GM19023 (cell line): ENCODE measurements around the gene ACYP2.
"Not testable (repeated sequence)": the region's sequence is repeated elsewhere in the genome, so short reads cannot be mapped to it uniquely, and the experiment has no call there.

Experiments
- ATAC-seq: cut with Tn5 transposase; IDR thresholded peaks from one replicate; pipeline ENCODE4 v1.9.1; 2021; ENCODE audit warnings: mild to moderate bottlenecking, moderate library complexity; ENCODE audit not compliant: unreplicated experiment

ACYP2 gene

DNA sequence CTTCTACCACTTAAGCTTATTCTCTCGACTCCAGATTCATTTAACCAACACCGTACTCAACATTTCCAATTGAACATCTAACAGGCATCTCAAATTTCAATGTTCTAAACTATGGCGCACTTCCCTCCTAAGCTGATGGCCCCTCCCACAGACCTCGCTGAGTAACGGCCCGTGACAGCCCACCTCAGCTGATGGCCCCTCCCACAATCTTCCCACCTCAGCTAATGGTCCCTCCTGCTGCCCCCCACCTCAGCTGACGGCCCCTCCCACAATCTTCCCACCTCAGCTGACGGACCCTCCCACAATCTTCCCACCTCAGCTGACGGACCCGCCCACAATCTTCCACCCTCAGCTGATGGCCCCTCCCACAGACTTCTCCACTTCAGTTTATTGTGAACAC is 197.7 kb downstream of the ACYP2 start:
- ATAC-seq: no peak

DNA sequence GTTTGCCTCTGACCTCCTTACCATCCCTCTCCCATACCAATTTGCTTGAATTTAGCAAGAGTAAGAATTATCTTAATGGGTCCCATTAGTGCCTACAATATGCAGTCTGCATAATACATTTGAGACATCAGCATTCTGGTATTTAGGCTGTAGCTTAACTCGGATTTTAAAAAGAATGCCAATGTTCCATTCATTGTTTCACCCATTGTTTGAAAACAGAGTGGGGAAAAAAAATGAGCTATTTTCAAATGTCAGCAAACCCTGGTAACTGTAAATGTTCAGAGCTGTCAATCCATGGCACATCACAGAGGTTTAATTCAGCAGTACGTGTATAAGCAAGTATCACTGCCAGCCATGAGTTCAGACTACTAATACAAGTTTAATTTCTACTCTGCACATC is 202.6 kb downstream of the ACYP2 start:
- no peak for ATAC-seq

DNA sequence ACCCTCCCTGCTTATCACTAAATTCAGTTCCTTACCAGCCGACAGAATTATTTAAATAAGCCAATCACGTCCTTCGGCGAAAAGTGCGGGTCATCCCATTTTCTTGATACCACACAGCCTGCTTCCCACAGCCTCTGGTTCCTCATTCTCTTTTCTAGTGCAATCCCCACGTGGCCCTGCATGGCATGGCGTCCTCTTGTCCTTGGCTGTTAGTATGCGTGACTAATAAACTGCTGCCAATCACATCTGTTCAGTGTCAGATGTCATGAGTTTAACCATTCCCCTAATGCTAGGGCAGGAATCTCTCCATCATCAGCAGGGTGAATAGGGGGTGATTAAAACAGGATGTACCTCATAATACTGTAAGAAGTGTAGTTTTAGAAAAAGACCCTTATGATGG is 203.4 kb downstream of the ACYP2 start:
- ATAC-seq: no peak

DNA sequence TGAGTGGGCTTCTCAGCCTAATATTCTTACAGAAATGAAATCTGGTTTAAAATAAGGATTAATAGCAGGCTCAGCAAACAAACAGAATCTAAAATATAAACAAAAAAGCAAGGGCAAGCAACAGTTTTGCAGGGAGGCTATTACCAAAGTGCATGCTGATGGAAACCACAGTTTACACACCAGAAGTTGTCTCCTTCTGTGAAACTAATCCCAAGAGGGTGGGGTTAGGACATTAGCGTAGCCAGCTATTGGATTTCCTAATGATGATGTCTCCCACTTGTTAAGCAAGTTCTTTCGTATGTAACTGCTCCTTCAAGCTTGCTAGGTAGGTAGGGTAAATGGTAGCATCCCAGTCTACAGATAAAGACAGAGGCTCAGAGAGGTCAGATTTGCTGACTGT is 205.6 kb downstream of the ACYP2 start:
- no peak for ATAC-seq

DNA sequence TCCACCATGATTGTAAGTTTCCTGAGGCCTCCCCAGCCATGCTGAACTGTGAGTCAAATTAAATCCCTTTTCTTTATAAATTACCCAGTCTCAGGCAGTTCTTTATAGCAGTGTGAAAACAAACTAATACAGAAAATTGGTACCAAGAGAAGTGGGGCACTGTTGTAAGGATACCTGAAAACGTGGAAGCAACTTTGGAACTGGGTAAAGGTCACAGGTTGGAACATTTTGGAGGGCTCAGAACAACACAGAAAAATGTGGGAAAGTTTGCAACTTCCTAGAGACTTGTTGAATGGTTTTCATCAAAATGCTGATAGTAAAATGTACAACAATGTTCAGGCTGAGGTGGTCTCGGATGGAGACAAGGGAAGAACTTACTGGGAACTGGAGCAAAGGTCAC is 209.1 kb downstream of the ACYP2 start:
- ATAC-seq: not testable (repeated sequence)

DNA sequence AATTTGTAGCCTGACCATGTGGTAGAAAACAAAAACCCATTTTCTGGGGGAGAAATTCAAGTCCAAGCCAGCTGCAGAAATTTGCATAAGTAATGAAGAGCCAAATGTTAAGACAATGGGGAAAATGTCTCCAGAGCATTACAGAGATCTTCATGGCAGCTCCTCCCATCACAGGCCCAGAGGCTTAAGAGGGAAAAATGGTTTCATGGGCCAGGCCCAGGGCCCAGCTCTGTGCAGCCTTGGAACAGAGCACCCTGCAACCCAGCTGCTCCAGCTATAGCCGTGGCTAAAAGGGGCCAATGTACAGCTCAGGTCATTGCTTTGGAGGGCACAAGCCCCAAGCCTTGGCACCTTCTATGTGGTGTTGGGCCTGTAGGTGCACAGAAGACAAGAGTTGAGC is 209.7 kb downstream of the ACYP2 start:
- no peak for ATAC-seq

DNA sequence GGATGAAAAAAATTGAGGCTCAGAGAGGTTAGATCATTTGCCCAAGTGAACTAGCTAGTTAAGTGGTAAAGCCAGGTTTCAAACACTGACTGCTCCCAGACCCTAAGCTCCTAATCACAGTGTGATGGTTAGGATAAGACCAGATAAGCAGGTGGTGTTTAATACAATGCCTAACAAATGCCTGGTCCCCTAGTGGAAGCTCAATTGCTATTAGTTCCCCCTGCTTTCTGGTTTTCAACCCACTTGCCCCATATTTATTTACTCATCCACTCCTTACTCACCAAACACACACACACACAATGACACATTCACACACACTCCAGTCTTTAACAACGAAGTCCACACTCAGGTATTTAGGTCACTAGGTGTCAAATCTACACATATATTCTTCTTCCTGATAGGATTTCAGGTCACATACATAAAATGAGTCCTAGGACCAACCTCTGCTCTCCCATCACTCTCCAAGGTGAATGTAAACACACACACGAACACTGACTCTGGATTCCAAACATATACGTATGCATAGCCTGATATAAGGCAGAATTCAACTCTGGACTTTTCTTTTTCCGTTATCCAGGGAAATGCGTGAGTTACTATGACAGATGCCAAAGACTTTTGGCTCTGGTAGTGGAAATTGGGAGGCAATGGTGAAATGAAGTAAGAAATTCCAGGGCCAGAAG is 214.2 kb downstream of the ACYP2 start:
- no peak for ATAC-seq

DNA sequence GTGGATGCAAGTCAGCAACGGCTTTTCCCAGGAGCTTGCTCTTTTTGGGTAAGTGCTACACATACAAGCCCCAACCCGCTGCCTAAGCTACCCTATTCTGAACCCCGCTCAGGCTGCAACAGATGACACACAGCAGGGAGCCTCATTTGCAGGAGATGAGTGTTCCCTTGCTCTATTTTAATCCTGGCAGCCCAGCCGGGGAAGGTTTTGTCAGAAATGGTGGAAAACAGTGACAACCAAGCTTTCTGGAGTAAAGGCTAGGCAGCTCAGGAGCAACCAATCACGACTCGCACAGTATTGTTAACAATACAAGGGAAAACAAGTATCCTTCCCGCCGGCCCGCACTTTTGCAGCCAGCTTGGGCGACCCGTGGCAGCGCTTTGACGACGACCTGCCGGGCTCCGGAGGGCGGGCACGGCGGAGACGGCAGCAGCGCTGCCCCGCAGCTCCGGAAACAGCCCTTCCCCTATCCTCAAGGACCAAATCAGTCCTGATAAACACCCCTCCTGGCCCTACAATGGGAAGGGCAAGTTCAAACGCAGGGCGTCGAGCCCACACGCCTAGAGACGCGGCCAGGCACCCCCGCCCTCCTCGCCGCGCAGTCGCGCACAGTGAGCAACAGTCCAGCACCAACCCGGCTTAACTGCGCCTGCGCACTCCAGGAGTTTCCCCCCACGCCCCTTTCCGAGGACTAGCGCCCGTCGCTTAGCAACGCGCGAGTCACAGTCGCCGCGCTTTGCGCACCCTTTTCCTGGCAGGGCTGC is 214.9 kb downstream of the ACYP2 start:
- peak; percentile 97 for ATAC-seq

DNA sequence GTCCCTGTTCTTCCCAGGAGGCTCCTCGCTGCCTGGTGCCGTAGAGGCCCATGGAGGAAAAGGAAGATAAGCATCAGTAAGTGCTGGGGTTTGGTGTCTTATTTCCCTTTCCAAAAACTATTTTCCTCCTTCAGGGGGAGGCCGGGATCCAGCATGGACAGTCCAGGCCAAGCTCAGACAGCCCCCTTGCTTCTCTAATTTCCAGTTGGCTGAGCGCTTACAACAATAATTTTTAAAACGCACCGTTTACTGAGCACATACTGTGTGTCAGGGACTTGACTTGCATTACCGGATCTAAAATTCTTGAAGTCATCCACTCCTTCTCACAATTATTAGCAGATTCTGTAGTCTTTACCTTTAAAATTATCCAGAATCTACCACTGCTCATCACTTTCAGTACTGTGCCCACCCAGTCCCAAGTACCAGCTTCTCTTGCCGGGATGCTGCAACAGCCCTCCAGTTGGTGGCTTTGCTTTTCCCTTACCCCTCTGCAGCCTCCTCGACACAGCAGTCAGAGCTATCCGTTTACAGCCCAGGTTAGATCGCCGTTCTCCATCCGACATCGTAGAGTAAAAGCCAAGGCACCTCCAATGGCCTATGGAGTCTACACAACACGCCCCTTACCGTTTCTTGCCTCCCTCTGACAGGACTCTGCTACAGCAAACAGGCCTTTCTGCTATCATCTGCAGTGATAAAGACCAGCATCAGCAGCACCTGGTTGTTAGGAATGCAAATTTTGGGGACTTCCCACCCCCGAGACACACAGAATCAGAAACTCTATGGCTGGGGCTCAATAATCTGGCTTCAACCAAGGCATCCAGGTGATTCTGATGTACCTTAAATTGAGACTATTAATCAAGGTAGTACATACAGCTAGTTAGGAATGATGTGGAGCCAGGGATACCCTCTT is 215.8 kb downstream of the ACYP2 start:
- no peak for ATAC-seq

DNA sequence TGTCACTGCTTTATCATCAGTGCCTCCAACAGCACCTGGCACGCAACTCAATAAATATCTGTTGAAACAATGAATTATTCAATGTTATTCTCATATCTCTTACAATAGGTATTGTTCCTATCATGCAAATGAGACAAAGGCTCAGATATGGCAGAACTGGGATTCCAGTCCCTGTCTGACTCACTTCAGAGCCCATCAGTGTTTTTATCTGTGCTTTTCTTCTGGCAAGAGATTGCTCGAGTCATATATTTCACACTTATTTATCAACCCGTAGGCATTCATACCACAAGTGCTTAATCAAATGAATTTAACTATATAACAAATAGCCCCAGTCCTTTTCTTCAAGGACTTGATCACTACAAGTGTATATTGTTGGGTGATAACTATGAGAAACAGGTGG is 217.0 kb downstream of the ACYP2 start:
- no peak for ATAC-seq

DNA sequence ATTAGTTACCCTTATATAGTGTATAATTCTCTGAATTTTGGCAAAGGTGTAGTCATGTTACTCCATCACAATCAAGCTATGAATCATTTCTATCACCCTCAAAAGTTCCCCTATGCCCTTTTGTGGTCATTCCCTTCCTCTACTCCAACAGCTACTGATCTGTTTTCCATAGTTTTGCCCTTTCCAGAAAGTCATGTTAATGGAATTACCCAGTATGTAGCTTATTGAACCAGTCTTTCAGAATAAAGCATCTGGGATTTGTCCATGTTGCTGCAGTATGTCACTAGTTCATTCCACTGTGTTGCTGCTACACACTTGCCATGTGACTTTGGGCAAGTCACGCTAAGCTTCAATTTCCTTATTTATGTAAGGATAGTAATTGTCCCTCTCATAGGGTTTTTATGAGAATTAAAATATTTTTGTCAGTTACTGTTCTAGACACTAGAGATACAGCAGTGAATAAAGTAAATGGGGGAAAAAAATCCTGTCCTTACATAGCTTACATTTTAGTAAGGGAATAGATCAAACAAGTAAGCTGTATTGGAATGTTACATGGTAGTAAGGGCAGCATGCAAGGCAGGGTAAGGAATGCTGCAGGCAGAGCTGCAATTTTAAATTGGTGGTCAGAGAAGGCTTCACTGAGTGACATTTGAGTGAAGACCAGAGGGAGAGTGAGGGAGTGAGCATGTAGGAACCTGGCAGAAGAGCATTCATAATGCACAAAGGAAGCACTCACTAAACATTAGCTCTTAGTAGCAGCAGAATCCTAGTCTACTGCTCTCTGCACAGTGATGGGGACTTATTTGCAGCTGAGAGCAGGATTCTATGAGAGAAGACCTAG is 220.9 kb downstream of the ACYP2 start:
- no peak for ATAC-seq

DNA sequence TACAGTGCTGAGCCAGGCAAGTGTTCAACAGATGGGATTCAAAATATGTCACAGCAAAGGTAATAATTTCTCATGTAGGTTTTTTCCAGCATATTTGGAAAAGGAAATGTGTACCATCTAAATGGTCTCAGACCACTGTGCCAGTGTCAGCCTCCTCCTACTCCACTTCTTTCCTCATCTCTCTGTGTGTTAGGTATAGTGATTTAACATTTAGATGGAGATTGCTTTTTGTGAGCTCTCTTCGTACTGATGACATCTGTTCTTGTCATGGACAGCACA is 221.5 kb downstream of the ACYP2 start:
- ATAC-seq: no peak

DNA sequence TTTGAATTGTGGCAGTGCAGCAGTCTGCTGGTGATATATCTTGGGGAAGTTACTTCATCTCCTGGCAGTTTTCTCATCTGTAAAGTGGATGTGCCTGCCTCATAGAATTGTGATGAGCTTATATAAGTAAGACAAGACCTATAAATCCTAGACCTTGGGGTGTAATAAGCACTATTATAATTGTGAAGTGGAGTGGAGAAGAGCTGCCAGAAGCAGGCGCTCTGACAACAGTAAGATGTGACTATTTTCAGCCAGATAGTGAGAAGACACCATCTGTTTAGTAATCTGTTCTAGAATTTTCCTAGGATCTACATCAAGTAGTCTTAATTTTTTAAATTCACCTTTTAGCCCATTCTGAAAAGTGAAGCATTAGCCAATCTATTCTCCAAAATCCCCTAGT is 226.2 kb downstream of the ACYP2 start:
- no peak for ATAC-seq

DNA sequence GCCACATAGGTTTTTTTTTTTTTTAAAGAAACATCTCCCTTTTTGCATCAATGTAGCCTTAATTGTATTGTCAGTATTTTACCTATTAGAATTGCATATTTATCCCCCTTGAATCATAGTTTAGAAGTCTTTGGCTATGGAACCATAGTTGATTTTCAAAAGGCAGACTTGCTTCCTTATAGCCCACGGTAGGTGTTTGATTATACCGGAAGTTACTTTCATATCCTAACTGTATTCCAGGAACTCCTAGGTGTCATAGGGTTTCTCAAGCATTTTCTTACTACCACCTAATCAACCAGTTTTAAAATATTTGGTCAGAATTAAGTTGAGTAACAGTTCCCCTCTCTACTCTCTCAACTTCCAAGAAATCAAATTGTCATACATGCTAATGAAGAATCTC is 227.2 kb downstream of the ACYP2 start:
- no peak for ATAC-seq

DNA sequence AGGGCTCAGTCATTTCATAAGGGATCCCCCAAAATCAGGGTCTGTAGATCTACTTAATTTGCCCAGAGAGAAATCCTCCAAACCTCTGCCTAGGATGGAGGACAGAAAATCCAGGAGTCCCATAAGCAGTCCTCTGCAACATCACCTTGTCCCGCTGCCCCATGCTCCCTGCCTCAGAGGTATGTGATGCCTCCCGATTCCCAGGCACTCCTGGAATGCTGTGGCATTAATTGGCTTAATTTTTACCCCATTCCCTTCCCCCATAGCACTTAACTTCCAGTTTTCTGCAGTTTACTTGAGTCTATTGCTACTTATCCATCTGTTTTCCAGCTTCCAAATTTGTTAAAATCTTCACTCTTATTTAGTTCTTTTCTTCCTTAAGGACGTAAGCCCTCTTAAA is 232.2 kb downstream of the ACYP2 start:
- no peak for ATAC-seq

DNA sequence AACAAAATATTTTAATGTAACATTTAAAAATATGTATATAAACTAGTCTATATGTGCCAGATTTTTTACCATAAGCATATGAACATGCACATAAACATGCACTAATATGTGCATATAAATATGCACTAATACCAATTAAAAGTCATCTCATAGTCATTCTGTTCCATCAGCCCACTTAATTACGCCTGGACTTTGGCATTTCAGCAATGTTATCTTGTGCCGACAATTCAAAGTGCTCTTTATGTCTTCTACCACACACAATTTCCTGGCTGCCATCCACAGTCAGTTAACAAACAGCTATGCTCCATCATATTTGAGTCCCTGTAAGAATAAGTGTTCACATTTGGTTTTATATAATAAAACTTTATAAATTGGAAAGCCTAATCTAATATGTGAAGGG is 233.2 kb downstream of the ACYP2 start:
- ATAC-seq: no peak

DNA sequence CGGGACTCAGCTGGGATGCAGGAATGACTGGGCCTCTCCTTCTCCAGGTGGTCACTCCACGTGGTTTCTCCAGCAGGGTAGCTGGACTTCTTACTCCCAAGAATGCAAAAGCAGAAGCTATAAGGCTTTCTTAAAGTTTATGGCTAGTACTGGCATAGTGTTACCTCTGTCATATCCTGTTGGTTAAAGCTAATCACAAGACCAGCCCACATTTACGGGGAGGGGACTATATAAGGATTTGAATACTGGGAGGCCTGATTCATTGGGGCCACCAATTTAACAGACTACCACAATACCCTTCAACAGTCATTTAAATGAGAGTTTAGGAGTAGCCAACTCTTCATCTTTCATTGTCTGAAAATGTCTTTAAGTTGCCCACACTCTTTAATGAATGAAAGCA is 235.0 kb downstream of the ACYP2 start:
- ATAC-seq: no peak

DNA sequence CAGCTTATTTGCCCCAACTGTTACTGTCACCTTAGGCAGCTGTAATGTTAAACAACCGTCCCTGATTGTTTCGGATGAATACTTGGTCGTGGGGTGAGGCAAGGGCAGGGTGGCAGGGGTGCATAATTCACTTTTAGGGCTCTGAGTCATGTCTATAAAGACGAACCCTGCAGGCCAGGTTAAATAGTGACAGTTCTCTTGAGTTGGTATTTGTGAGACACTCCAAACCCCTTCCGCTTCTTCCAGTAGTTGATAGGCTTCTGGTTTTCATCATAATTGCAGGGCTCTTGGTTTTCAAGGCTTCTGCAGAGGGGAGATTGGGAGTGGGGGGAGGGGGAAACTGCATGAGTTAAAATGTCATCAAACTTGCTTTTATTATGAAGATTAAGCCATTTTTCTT is 237.8 kb downstream of the ACYP2 start:
- ATAC-seq: no peak
